ENCODE data around the gene USP6.
"Not testable (repeated sequence)": the region's sequence is repeated elsewhere in the genome, so short reads cannot be mapped to it uniquely, and the experiment has no call there.

The USP6 gene

DNA sequence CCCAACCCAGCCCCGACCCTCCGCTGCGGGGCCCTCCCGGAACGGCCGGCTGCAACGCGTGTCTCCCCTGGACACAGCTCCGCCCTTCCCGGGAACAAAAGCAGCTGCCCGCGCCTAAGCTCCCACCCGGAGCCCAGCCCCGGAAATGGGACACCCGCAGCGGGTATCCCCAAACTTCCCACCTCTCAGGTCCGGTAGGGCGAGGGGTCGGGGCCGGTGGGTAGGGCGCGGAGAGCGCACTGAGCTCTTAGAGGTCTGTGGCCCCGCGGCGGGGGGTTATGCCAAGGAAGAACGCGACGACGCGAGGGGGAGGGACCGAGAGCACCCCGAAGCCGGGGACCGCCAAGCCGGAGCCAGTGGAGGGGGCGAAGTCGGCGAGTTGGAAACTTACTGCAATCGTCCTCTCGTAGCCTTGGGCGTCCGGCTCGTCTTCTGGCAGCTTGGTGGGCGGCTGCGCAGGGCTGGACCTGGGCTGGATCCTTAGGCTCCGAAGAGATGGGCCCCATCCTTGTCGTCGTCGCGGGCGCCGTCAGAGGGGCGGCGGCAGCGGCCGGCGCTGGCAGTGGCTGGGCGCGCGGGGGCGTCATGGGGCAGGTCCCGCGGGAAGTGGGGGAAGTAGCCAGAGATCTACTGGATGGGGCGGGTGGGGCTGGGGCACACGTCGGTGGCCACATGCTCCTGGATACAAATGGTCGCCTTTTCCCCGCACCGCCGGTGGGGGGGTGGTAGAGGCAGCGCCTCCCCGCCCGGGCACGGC is 6.9 kb downstream of the USP6 start:
- DNase-seq, result no peak

DNA sequence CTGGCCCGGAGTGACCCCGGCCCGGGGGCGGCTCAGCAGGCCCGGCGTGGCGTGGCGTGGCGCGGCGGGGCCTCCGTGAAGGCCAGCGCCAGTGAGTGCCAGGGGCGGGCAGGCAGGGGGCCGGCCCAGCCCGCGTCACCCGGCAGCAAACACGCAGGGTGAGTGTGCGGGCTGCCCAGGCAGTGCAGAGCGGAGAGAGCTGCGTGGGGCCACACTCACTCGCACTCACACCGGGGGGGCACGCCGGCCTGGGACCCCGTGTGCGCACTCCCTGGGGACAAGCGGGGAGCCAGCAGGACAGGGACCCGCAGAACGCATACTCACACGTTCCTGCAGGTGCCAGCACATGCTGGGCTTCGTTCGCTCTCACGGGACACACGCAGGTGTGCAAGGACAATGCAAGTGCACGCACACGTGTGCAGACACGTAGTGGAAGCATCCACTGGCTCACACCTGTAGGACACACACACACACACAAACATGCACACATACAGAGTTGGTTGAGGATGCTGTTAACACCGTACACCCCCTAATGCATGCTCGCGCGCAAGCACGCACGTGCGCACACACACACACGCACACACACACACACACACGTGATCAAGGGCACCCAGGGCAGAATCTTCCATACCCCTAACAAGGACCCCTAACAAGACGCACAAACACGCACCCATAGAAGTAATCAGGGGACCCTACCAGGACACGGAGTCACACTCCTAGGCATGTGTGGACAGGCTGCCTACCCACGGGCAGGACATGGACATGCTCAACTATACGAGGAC is 7.7 kb downstream of the USP6 start:
- DNase-seq, result no peak

DNA sequence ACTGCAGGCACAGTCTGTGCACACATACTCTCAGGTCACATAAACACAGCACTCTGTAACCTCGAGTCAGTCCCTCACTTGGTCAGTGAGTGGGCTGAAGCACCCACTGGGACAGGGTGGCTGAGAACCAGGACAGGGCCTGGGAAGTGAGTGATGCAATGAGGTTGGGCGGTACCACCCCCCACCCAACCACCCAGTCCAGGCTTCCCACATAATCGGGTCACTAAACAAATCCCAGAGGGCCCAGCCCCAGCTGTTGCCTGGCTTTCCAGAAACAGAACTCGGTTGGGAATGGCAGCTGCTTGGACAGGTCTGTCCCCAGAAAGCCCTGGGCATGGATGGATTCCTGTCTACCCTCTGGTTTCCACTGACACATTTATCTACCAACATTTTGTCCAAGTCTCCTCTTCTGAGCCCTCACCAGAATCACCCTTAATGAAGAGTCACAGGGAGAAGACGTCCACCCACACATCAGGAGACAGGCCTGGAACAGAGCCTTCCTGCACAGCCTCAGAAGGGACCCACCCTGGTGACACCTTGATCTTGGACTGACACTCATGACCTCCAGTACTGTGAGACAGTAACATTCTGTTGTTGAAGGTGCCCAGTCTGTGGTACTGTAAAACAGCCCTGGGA is 8.4 kb downstream of the USP6 start:
- DNase-seq, result not testable (repeated sequence)

DNA sequence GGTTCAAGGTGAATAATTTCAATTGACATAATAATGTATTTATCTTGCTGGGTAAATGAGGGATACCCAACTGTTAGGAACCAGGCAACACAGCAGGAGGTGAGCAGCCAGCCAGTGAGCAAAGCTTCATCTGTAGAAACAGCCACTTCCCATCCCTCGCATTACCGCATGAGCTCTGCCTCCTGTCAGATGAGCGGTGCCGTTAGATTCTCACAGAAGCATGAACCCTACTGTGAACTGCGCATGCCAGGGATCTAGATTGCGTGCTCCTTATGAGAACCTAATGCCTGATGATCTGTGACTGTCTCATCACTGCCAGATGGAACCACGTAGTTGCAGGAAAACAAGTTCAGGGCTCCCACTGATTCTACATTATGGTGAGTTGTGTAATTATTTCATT is 9.1 kb downstream of the USP6 start:
- not testable (repeated sequence) for DNase-seq

DNA sequence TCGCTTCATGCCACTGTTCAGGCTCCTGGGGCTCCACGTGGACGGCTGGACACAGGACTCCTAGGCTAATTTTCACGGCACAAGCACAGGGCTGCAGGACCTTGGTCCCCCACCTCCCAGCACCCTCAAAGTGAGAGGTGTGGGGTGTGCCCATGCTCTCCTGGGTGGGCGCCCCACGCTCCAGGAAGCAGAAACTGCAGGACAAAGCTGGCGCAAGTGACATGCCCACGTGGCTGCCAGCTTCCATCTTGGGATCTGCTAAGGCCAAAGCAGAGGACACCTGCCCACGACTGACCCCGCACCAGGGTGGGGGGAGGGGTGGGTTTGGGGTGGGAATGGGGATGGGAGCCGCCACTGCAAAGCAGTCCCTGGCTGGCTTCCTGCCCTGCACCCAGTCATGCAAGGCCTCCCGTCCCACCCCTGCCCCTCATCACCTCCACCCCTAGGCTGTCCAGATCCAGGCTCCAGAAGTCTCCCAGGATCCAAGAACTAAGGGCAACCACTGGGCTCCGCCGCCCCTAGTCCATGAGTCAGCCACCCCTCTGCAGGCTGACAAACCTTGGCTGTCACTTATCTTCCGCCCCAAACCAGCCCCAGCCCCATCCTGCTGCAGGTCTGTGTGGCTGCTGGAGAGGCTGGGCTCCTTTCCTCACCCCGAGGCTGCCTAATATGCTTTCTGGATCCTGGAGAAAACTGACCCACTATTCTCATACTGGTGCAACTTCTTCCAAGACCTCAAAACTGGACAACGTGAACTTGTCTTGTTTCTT is 11.1 kb downstream of the USP6 start:
- DNase-seq, result no peak

DNA sequence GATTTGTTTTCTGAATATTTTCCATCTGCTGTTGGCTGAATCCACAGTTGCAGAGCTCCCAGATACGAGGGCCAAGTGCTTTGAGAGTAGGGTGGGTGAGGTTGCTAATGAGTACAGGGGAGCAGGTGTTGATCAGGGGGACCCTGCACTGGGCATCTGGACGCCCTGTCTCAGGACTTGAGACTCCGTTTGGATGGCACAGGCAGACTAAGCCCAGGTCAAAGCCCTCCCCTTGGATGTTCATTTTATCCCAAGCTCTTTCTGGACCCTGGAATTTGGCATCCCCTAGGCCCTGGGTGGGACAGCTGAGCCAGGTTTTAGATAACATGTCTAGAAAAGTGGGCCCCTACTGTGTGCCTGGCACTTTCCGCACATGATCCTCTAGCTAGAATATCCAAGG is 12.1 kb downstream of the USP6 start:
- no peak for DNase-seq

DNA sequence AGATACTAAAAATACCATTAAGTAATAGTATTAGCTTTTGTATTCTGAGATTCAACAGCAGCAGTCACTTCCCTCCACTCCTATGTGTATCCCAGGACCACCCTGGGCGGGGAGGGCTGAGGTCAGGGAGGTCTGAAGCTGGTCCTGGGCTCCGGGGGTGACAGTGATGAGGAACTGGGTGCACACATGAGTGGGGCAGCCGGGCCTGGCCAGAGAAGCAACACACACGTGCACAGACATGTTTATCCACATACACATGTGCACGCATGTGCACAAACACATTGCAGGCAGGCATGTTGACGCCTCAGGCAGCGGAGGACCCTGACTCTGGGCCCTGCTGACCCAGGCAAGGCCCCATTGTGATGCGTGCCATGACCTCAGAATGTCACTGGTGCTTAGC is 12.6 kb downstream of the USP6 start:
- DNase-seq, result not testable (repeated sequence)

DNA sequence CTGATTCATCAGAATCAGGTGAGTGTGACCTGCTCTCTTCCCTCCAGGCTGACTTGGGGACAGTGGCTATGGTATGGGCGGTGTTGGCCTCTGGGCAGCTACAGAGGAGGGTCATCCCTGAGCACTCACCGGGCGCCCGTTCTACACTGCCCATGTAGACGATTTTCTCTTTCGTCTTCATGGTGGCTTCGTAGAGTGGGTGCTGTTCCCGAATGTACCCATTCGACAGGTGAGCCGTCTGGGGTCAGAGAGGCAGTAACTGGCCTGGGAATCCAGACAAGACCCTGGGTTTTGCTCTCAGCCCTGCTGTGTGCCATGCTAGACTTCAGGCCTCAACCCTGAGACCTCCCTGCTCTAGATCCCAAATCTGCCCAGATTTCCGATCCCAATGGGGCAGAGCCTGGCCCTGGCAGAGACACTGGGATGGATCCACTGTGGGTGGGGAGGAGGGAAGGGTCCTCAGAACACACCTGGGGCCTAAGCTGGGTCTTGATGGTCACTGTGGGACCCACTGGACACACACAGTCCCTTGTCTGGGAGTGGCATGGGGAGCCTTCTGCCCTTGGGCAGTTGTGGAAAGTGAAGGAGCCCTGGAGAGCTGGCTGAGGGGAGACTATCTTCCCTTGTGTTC is 13.2 kb downstream of the USP6 start:
- no peak for DNase-seq

DNA sequence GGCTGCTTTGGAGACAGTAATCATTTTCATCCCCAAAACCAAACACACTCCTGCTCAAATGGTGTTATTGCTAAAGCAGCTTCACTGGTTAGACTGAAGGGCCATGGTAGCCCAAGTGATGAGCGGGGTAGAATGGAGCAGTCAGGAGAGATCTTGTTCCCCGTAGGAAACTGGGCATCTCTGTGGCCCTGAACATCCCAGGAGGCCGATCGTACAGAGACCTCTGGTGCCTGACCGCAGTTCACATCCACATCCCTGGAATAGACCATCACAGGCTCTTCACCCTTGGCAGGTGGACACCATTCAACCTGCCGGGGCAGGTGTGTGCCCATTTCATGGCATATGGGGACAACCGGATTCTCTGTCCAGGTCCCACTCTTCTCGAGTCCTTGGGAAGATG is 13.9 kb downstream of the USP6 start:
- DNase-seq, result not testable (repeated sequence)

DNA sequence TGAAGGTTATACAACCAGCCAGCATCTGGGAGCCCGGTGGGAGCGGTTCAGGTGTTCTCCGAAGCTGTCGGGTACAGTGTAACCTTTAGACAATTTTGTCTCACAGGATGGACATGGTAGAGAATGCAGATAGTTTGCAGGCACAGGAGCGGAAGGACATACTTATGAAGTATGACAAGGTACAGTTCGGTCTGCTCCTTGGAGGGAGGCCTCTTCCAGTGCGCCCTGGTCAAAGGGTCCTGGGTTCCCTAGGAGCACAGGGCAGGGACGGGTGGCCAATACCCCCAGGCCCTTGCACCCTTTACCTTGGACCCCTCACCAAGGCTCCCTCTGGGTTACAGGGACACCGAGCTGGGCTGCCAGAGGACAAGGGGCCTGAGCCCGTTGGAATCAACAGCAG is 14.4 kb downstream of the USP6 start:
- DNase-seq, result not testable (repeated sequence)

DNA sequence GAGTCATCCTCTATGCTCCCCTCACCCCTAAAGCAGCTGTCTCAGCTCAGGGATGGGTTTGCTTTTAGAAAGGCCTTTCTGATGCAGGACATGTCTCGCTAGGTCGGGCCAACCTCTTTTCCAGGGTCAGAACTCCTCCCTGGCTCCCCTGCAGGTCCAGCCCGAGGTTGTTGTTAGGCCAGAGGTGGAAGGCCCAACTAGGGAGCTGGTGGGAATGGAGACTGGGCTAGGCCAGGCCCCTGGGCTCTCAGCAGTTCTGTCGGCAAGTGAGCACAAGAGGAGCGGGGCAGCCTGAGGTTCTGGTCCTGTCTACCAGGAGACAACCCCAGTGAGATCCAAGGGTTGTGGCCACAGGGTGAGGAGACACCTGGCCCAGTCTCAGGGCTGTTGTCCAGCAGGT is 14.9 kb downstream of the USP6 start:
- DNase-seq, result not testable (repeated sequence)

DNA sequence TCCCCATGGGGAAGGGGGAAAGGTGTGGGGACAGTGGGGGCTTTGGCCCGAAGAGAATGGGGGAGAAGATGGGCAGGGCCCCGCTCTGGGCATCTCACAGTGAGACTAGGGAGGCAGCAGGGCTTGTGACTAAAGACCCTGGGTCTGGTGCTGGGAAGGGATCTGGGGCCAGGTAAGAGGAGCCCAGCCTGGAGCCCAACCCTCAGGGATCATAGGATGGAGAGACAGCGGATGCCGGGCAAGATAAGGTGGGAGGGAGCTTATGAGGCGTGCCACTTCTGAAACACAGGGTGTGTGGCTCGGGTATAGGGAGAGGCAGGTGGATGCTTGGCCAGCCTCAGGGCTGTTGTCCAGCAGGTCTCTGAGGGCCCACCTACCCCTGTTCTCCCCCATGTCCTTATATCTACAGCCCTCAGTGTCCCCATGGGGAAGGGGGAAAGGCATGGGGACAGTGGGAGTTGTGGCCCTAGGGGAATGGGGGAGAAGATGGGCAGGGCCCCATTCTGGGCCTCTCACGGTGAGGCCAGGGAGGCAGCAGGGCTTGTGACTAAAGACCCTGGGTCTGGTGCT is 15.4 kb downstream of the USP6 start:
- DNase-seq, result no peak

DNA sequence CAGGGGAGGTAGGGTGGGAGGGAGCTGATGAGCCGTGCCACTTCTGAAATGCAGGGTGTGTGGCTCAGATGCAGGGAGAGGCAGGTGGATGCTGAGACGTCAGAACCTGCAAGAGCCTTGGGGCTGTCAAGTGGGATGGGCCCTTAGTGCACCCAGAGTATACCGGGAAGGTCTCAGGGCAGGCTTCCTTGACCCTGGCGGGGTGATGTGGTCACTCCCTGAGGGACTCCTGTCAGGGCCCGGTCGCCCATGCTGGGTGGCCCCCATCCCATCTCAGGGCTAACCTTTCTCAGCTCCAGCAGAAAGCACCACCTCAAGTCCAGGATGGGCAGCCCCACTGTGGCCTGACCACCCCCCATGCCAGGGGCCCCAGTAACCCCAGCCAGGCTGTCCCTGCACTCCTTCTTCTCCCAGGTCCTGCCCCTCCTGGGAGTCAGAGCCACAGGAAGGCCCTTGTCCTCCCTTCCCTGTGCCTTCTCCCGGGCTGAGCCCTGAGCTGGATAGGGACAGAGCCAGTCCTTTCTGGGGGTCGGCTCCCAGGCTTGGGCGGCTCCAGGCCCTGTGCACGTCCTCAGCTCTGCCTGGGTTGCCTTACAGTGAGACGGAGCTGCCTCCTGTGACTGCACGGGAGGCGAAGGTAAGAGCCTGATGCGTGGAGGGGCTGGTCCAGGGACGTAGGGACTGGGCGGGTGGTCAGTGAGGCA is 16.1 kb downstream of the USP6 start:
- DNase-seq, result not testable (repeated sequence)

DNA sequence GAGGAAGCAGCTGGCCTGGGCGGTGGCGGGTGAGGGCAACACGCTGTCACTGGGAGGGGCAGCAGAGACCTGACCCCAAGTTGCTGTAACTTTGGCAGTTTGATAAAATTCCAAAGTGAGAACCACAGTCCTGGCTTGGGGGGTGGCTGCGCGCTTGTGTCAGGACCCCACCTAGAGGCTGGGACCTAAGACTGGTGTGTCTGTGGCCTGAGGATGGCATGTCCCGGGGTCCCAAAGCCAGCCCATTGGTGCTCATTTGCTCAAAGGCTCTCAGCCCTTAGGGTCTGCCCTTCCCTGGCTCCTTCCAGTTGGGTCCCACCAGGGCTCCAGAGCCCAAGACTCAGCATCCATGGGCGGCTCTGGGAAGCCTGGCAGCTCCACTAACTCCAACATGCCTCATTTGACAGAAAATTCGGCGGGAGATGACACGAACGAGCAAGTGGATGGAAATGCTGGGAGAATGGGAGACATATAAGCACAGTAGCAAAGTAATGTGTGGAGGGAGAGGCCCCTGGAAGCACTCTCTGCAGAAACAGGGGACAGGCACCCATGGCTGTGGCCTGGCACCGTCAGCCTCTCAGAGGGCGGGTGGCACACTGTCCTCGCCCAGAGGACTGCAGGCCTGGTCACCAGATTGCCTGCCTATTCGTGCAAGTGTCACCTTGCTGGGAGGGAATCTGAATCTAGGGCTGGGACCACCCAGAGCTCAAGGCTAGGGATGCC is 16.8 kb downstream of the USP6 start:
- DNase-seq, result not testable (repeated sequence)

DNA sequence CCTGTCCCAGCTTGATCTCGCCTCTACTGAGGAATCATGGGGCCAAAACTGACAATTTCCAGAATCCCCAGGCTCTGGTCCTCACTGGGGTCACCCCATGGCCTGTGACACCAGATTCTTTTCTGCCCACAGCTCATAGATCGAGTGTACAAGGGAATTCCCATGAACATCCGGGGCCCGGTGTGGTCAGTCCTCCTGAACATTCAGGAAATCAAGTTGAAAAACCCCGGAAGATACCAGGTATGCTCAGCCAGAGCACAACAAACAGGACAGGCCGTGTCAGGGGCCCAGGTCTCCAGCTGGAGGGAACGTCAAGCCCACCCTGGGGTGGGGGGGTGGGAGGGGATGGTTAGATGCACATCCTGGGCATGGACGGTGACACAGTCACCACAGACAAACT is 17.5 kb downstream of the USP6 start:
- DNase-seq, result no peak

DNA sequence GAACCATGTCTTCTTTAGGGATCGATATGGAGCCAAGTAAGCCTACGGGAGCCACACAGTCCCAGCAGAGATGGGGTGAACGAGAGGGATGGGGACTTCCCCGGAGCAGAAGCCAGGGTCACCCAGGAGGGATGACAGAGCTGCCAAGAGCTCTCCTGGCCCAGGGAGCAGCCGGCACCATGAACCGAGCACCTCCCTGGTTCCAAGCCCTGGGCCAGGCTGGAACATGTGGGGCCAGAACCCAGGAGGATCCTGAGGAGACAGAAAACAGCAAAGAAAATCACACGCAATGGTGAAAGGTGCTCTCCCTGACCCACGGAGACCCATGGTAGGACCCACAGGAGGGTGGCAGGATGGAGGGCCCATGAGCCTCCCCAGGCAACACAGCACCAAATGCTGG is 18.1 kb downstream of the USP6 start:
- DNase-seq, result not testable (repeated sequence)

DNA sequence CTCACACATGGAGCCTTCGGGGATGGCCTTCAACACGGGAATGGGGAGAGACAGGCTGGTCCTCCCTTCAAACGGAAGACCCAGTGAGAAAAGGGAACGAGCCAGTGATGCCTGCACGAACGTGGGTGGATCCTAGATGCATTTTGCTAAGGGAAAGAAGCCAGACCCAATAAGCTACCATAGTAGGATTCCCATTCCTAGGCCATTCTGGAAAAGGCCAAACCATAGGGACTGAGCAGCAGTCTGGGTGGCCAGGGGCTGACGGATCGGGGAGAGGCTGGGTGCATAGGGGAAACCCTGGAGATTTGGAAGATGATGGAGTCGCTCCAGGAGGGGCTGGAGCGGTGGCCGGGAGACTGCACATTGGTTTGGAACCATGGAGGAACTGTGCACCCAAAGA is 18.7 kb downstream of the USP6 start:
- not testable (repeated sequence) for DNase-seq

DNA sequence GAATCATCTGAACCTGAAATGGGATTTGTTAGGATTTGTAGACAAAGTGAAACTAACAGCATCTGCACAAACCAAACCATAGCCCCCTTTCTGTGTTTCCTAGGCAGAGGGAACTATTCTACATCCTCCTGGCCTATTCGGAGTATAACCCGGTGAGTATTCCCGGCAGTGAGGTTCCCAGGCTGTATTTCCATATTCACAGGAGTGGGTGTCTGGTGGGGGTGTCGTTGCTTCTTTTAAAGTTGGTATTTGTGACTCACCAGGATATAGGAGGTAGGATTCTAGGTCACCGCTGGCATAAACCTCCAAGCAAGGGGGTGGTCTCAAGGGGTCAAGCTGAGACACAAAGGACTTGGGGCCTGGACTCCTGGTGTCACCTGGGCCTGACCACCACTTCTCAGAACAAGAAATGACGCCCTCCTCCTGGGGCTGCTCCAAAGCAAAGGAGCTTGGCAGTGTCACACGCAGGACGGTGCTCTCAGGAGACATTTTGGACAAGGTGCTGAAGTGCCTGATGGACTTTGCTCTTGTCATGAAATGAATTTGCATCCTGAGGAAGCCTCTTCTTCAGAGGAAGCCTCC is 19.4 kb downstream of the USP6 start:
- DNase-seq, result not testable (repeated sequence)

DNA sequence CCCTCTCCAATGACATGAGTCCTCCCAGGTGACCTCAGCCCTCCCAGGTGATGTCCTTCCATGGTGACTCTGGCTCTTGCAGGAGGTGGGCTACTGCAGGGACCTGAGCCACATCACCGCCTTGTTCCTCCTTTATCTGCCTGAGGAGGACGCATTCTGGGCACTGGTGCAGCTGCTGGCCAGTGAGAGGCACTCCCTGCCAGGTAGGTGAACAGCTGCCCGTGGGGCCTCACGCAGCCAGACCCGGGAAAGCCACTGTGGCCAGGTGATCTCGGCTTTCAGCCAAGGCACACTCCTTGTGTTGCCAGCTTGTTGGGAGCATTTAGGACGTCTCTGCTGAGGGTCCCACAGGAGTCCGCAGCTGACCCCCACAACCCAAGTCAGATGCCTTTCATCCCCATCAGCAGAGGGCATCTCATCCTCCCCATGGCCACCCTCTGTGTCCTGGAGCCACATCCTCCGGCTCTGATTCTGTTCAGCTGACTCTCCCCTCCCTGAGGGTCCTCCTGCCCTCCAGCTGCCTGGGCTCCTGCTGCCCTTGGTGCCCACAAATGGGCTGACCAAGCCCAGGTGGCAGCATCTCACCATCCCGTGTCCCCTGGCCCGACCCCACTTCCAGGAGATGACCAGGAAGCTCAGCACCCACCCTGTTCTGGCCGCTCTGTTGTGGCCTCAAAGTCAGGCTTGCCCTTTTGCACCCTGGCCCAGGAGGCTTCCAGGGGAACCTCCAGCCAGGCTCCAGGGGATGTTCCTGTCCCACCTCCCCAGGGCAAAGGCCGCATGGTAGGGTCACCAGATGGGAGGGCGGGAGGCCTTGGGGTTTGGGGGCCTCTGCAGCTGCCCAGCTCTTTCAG is 20.1 kb downstream of the USP6 start:
- no peak for DNase-seq

All from NCI-H1694 (cell line).